T follicular helper cell (primary cell): Measurements from ENCODE around the gene NATD1.
"Not testable (repeated sequence)": the region's sequence is repeated elsewhere in the genome, so short reads cannot be mapped to it uniquely, and the experiment has no call there.

Source experiments
- DNase-seq: peaks from one replicate; pipeline ENCODE4 v3.0.0-alpha.2; 2020; ENCODE audit warnings: low read depth

NATD1 gene

GRCh38 chr17:21194226-21194625, 59.0 kb downstream of the NATD1 start:
- no peak for DNase-seq

GRCh38 chr17:21193031-21193430, 60.2 kb downstream of the NATD1 start:
- DNase-seq = no peak

- not testable (repeated sequence) for DNase-seq
These were observed 60.8 kb downstream of the NATD1 start for GRCh38 chr17:21192414-21192813.

GRCh38 chr17:21191698-21192097, 61.5 kb downstream of the NATD1 start:
- DNase-seq = no peak

- DNase-seq = no peak
These were observed 63.1 kb downstream of the NATD1 start for GRCh38 chr17:21190078-21190477.

- DNase-seq = no peak
These were observed 63.8 kb downstream of the NATD1 start for GRCh38 chr17:21189361-21189760.
